Effector memory CD8-positive, alpha-beta T cell (primary cell): Measurements from ENCODE around the gene CKAP4.

Experiments
- ATAC-seq: fragments of 150-1000 bp; cut with Tn5 transposase; replicated peaks from 2 replicates; pipeline ENCODE4 v1.10.0; 2021; ENCODE audit warnings: mild to moderate bottlenecking, moderate library complexity
- DNase-seq, 3 experiments: peaks; one replicate each; pipeline ENCODE4 v3.0.0; 2021
- H3K27ac Mint-ChIP-seq, 2 donors: one replicate each; pipeline ENCODE4 v1.8.0; 2022; ENCODE audit warnings: mild to moderate bottlenecking in 2 of 2, mixed read lengths in 2 of 2, moderate library complexity in 2 of 2
- H3K27me3 Mint-ChIP-seq, 2 donors: one replicate each; pipeline ENCODE4 v1.8.0; 2022; ENCODE audit warnings: mixed read lengths in 2 of 2
- H3K36me3 Mint-ChIP-seq: one replicate; pipeline ENCODE4 v1.8.0; 2022; ENCODE audit warnings: mild to moderate bottlenecking, moderate library complexity, mixed read lengths; ENCODE audit not compliant: insufficient read depth
- H3K4me1 Mint-ChIP-seq, 2 donors: one replicate each; pipeline ENCODE4 v1.8.0; 2022; ENCODE audit warnings: low read depth in 2 of 2, mixed read lengths in 2 of 2
- H3K4me3 Mint-ChIP-seq, 2 donors: one replicate each; pipeline ENCODE4 v1.8.0; 2022; ENCODE audit warnings: mild to moderate bottlenecking in 2 of 2, mixed read lengths in 2 of 2, moderate library complexity in 2 of 2
- H3K9me3 Mint-ChIP-seq, 2 donors: one replicate each; pipeline ENCODE4 v1.8.0; 2022; ENCODE audit warnings: mixed read lengths in 2 of 2

CKAP4 gene

DNA sequence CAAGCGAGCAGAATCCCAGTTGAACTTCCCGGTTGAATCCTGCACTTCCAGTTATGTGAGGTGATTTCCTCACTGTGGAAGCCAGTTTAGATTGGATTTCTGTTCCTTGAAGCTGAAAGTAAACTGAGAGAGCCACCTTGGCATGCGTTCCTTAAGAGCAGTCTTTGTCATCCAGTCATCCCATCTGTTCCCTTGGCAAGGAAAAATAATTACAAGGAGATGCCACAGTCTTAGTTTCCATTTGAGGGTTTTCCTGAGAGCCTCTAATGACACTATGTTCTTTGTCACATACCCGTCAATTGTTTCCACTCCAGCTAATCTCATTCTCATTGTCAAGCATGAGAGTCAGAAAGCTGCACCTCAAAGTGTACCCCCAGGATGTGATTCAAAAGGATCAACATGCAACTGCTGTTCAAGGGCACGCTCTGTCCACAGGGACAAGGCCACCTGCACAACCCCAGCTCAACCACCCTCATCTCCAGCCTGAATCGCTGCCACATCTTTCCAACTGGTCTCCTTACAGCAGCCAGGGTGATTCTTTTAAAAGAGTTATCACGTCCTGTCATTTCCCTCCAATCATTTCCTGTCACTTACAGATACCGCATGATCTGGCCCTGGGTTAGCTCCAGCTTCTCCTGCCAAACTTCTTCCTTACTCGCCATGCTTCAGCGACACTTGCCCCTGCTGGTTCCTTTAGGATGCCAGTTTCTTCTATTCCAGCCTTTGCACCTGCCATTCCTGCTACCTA, 36.7 kb upstream of the CKAP4 start:
- ATAC-seq: no peak
- no peak for DNase-seq
- Mint-ChIP-seq H3K9me3 (peaks cover 7 to 8% of the 10 kb centered on the region in 2 donors), H3K27me3 (peaks cover 29 to 41% of the 10 kb centered on the region in 2 donors), H3K27ac (no peak overlapping the region), H3K36me3 (peaks cover 6% of the 10 kb centered on the region), H3K4me1 (no peaks in the 10 kb centered on the region), H3K4me3 (no peak overlapping the region)

DNA sequence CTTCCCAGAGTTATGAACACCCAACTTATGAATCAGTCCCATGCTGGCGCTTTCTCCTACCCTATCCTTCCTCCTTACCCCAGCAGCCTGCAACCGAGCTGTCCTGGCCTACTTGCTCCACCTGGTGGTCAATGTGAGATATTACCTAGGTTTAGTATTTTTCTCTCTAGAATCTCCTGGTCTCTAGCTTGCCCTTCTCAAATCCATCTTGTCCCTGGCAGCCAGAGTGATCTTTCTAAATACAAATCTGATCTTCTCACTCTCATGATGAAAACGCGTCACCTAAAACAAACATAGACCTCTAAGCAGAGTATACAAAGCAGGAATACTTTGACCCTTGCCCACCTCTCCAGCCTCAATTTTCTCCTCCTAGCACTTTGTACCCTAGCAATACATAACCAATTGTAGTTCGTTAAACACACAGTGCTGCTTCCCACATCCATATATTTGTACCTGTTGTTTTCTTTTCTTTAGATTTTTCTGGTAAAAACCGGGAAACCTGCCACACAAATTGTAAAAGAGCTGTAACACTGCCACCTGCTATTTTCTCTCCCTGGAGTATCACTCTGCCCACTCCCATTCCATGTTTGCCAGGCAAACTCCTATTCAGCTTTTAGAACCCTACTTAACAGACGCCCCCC, 34.8 kb upstream of the CKAP4 start:
- Mint-ChIP-seq H3K27me3 (peaks cover 27 to 49% of the 10 kb centered on the region in 2 donors), H3K36me3 (peaks cover 6% of the 10 kb centered on the region), H3K9me3 (peaks cover 7 to 8% of the 10 kb centered on the region in 2 donors), H3K27ac (no peak overlapping the region), H3K4me1 (no peaks in the 10 kb centered on the region), H3K4me3 (no peak overlapping the region)
- ATAC-seq (peak; percentile 82), DNase-seq (peak; percentile 34 to 37 (median 36))

DNA sequence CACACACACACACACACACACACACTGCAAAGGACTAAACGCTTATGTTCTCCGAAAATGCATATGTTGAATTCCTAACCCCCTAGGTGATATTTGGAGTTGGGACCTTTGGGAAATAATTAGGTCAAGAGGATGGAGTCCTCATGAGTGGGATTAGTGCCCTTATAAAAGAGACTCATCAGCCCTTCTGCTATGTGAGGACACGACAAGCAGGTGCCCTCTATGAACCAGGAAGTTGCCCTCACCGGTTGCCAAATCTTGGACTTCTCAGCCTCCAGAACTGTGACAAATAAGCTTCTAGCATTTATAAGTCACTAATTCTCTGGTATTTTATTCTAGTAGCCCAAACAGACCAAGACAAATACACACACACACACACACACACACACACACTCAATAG, 34.0 kb upstream of the CKAP4 start:
- no peak for ATAC-seq
- H3K27ac Mint-ChIP-seq: no peak overlapping the region
- H3K27me3 Mint-ChIP-seq: peaks cover 23 to 49% of the 10 kb centered on the region in 2 donors
- no peak for DNase-seq
- peaks cover 6% of the 10 kb centered on the region for H3K36me3 Mint-ChIP-seq
- H3K9me3 Mint-ChIP-seq: peaks cover 7 to 8% of the 10 kb centered on the region in 2 donors
- no peaks in the 10 kb centered on the region for H3K4me1 Mint-ChIP-seq
- H3K4me3 Mint-ChIP-seq: no peak overlapping the region

DNA sequence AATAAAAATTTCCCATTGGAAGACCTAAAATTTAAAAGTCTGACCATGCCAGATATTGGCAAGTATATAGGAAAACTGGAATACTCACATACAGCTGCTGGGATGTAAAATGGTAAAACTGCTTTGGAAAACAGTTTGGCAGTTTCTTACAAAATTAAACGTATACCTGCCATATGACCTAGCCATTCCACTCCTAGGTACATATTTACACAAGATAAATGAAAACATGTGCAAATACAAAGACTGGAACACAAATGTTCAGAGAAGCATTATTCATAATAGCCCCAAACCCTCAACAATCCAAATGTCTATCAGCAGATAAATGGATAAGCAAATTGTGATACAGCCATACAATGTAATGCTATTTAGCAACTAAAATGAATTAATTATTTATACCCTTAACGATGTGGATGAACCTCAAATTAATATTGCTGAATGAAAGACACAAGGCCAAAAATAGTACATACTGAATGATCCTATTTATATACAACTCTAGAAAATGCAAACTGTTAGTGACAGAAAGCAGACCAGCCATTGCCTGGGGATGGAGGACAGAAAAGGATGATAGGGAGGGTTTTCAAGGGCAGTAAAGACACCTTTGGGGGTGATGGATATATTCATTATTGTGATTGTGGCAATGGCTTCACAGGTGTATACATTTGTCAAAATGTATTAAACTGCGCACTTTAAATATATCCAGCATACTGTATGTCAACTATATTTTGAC, 33.4 kb upstream of the CKAP4 start:
- no peak for ATAC-seq
- H3K27ac Mint-ChIP-seq: no peak overlapping the region
- no peaks in the 10 kb centered on the region for H3K4me1 Mint-ChIP-seq
- H3K9me3 Mint-ChIP-seq: peaks cover 7 to 8% of the 10 kb centered on the region in 2 donors
- H3K36me3 Mint-ChIP-seq: peaks cover 6% of the 10 kb centered on the region
- DNase-seq: no peak
- H3K4me3 Mint-ChIP-seq: no peak overlapping the region
- peaks cover 23 to 49% of the 10 kb centered on the region in 2 donors for H3K27me3 Mint-ChIP-seq

DNA sequence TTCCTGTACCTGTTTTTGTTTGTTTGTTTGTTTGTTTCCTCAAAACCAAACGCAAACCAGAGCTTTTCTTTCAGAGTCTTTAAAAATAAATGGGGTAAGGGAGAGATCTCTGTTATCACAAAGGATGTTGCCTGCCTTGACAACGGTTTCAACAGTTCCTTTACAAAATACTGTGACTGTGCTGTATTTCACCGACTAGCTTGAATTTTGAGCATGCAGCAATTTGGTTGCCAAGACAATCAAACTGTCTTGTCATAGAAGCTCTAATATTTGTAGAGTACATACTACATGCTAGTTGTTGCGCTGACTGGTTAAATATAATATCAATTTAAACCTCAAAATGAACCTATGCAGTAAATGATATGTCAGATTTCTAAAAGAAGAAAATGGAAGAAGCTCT, 32.3 kb upstream of the CKAP4 start:
- Mint-ChIP-seq H3K4me3 (no peak overlapping the region), H3K27ac (no peak overlapping the region), H3K9me3 (peaks cover 7 to 8% of the 10 kb centered on the region in 2 donors), H3K4me1 (no peaks in the 10 kb centered on the region), H3K36me3 (peaks cover 6% of the 10 kb centered on the region), H3K27me3 (peaks cover 20 to 39% of the 10 kb centered on the region in 2 donors)
- DNase-seq (no peak), ATAC-seq (no peak)

DNA sequence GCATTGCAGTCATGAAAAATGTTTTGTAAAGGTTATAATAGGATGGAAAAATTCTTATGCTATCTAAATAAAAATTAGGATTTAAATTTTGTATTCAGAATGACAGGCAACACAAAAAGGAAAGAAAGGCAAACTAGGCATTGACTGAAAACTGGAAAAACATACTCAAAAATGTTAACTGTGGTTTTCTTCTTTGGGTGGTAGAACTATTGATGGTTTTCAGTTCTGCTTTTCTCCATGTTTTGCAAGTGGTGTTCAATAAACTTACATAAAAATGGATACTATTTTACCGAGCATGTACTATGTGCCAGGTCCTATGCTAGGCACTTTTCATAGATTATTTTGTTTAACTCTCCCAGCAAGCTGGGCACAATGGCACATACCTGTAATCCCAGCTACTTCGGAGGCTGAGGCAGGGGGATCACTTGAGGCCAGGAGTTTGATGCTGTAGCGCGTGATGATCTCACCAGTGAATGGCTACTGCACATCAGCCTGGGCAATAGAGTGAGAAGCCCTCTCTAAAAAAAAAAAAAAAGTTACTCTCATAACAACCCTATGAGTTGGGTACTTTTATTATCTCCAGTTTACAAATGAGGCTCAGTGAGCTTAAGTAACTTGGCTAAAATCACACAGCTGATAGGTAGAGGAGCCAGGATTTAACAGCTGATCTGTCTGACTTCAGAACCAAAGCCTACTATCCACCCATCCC, 28.4 kb upstream of the CKAP4 start:
- H3K36me3 Mint-ChIP-seq: no peaks in the 10 kb centered on the region
- peaks cover 0 to 8% of the 10 kb centered on the region in 2 donors for H3K27me3 Mint-ChIP-seq
- ATAC-seq (no peak), DNase-seq (no peak)
- H3K27ac Mint-ChIP-seq: no peak overlapping the region
- no peaks in the 10 kb centered on the region for H3K4me1 Mint-ChIP-seq
- no peak overlapping the region for H3K4me3 Mint-ChIP-seq
- H3K9me3 Mint-ChIP-seq: no peaks in the 10 kb centered on the region

DNA sequence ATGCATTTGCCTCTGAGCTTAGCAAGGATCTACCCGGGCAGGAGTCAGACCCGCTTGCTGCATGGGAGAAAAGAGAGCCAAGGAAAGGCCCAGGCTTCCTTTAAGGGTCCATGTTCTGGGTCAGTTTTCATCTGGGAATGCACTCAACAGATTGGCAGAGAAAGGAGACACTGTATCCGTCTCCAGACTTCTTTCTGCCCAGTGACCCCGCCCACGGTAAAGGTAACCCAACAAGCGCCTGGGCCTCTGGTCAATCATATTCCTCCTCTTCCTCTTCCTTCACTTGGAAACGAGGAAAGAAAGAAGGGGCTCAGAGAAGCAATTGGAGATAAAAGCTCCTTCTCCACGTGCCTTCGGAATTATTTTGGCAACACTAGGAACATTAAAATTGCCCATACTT, 27.6 kb upstream of the CKAP4 start:
- no peaks in the 10 kb centered on the region for H3K9me3 Mint-ChIP-seq
- no peaks in the 10 kb centered on the region for H3K4me1 Mint-ChIP-seq
- no peak overlapping the region for H3K4me3 Mint-ChIP-seq
- no peak for ATAC-seq
- H3K27me3 Mint-ChIP-seq: peaks cover 0 to 8% of the 10 kb centered on the region in 2 donors
- no peak for DNase-seq
- H3K27ac Mint-ChIP-seq: no peak overlapping the region
- H3K36me3 Mint-ChIP-seq: no peaks in the 10 kb centered on the region

DNA sequence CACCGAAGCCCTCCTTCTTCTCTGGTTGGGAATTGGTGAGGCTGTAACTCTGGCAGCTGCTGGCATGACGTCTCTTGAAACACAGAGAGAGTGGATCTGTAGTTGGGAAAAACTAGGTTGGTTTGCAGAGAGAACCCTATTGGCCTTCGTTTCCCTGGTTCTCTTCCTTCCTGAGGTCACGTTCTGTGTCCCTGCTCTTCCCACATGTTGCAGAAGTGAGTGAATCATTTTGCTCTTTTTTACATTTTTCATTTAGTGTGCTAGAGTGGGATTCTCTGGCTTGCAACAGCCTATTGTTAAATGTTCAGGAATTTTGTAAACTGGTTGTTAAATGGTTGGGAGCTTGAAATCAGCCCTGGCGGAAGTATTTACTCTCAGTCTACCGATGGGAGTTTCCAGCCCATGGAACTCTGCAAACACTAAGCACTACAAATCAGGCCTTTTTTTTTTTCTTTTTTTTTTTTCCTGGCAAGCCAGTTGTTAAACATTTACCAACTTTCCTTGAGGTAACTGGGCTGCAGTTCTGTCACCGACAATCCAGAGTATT, 26.8 kb upstream of the CKAP4 start:
- Mint-ChIP-seq H3K27me3 (peaks cover 0 to 8% of the 10 kb centered on the region in 2 donors), H3K27ac (no peak overlapping the region), H3K4me1 (no peaks in the 10 kb centered on the region), H3K9me3 (no peaks in the 10 kb centered on the region), H3K36me3 (peaks cover 1% of the 10 kb centered on the region), H3K4me3 (no peak overlapping the region)
- no peak for DNase-seq
- ATAC-seq: no peak

DNA sequence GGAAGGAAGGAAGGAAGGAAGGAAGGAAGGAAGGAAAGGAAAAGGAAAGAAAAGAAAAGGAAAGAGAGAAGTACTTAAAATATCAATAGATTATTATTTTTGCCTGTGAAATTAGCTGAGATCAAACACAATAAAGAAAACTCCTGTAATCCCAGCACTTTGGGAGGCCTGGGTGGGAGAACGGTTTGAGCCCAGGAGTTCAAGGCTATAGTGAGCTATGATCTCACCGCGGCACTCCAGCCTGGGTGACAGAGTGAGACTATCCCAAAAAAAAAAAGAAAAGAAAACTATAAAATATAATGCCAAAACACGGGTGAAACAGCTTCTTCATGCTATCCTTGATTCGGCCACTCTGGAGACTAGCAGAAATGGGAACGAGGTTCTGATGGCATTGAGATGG, 26.2 kb upstream of the CKAP4 start:
- H3K4me3 Mint-ChIP-seq: no peak overlapping the region
- H3K4me1 Mint-ChIP-seq: no peaks in the 10 kb centered on the region

DNA sequence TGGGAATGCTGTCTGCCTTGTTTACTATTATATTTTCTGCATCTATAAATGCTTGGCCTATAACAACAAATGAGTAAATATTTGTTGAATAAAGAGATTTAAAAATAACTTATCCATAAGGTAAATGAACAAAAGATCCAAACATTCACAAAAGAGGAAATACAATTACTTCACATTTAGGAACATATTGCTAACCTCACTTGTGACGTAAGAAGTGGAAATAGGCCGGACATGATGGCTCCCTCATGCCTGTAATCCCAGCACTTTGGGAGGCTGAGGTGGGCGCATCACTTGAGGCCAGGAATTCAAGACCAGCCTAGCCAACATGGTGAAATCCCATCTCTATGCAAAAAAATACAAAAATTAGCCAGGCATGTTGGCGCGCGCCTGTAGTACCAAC, 25.7 kb upstream of the CKAP4 start:
- no peaks in the 10 kb centered on the region for H3K9me3 Mint-ChIP-seq
- no peak overlapping the region for H3K27ac Mint-ChIP-seq
- ATAC-seq (no peak), DNase-seq (no peak)
- no peaks in the 10 kb centered on the region for H3K27me3 Mint-ChIP-seq
- peaks cover 8% of the 10 kb centered on the region for H3K36me3 Mint-ChIP-seq
- no peak overlapping the region for H3K4me3 Mint-ChIP-seq
- no peaks in the 10 kb centered on the region for H3K4me1 Mint-ChIP-seq

More for the DNA sequence above, 26.2 kb upstream of the CKAP4 start:
- DNase-seq: no peak
- Mint-ChIP-seq H3K27me3 (peaks cover 0 to 3% of the 10 kb centered on the region in 2 donors), H3K9me3 (no peaks in the 10 kb centered on the region), H3K36me3 (peaks cover 7% of the 10 kb centered on the region), H3K27ac (no peak overlapping the region)
- no peak for ATAC-seq

DNA sequence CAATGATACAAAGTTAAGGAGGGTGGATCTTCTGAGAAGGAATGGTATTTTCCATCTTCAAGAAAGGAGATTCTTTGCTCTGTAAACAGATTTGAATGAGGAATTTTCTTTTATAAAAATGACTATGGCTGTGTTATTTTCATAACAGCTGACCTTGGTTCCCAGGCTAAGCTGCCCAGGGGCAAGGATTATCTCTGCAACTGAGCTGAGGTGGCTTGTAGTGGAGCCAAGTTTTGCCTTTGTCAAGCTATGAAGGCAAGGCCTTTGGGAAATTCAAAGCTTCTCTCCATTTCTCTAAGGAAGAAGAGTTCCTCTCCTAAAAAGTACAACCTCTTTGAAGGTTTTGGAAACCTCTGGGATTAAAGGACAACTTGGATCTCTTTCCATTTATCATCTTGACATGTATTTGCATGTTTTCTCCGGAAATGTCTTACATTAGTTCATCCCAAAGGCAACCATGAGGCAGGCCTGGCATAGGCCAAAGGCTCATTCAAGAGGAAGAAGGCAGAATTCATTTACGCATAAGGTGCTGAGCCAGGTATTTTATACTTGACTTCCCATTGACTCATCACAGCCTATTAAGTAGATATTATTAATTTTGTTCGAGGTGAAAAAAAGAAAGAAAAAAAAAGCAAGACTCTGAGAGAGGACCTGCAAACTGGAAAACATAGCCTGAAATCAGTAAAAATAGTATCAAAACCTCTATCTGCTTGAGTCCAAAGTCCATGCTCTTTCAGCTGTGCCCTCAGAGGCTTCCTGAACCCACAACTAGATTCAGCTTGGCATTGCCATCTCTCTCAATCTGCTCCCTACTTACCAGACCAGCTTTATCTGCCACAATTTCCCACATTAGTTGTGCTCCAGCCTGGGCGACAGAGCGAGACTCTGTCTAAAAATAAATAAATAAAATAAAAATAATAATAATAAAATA, 24.0 kb upstream of the CKAP4 start:
- Mint-ChIP-seq H3K4me3 (no peak overlapping the region), H3K36me3 (peaks cover 8% of the 10 kb centered on the region), H3K27me3 (peaks cover 0 to 7% of the 10 kb centered on the region in 2 donors), H3K27ac (no peak overlapping the region), H3K4me1 (peaks cover 0 to 2% of the 10 kb centered on the region in 2 donors), H3K9me3 (no peaks in the 10 kb centered on the region)
- ATAC-seq (no peak), DNase-seq (no peak)

DNA sequence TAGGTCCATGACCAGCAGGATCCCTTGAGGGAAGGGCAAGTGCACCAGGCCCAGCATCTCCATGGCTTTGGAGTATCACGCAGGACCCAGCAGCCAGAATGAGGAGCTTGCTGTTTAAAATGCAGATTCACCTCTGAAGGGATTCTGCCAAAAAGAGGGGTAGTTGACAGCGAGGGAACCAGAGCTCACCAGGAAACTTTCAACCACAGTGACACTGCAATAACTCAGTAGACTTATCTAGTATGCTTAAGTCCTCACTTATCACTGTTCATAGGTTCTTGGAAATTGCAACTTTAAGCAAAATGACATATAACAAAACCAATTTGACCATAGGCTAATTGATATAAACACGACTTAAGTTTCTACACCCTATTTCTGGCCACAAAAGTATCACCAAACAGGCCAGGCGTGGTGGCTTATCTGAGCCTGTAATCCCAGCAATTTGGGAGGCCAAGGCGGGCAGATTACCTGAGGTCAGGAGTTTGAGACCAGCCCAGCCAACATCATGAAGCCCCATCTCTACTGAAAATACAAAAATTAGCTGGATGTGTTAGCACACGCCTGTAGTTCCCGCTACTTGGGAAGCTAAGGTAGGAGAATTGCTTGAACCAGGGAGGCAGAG, 21.4 kb upstream of the CKAP4 start:
- Mint-ChIP-seq H3K9me3 (no peaks in the 10 kb centered on the region), H3K36me3 (peaks cover 8% of the 10 kb centered on the region), H3K27ac (no peak overlapping the region), H3K4me1 (peaks cover 0 to 2% of the 10 kb centered on the region in 2 donors), H3K27me3 (peaks cover 7 to 8% of the 10 kb centered on the region in 2 donors), H3K4me3 (no peak overlapping the region)
- ATAC-seq: no peak
- DNase-seq: no peak
